GM23248 (cell line): ENCODE results near the gene ADGRE2.

Source experiments
- EZH2 ChIP-seq: fragments of 200-600 bp; sonication (generic); IDR thresholded peaks from 2 replicates; pipeline ENCODE4 v1.6.1; 2018; ENCODE audit warnings: antibody characterized with exemption, mild to moderate bottlenecking; ENCODE audit not compliant: insufficient read depth, poor library complexity, severe bottlenecking
- EZH2phosphoT487 ChIP-seq: fragments of 200-600 bp; sonication (generic); IDR thresholded peaks from 2 replicates; pipeline ENCODE4 v1.6.1; 2018; ENCODE audit warnings: antibody characterized with exemption, moderate library complexity, mild to moderate bottlenecking, low read depth; ENCODE audit not compliant: insufficient read depth

GRCh38 chr19:14689598-14690503 lies 88.5 kb downstream of the ADGRE2 start, which contains the start of gene ZNF333:
- TF ChIP-seq EZH2 (no peak), EZH2phosphoT487 (no peak)
